Activated naive CD4-positive, alpha-beta T cell treated with anti-CD3 and anti-CD28 coated beads, Interleukin-2, amount 10 ng/mL, durations not matched to agents 7 days and 5 days (primary cell): ENCODE measurements around the gene HPCAL1.

Experiments used
- CTCF ChIA-PET: fragments of 350-600 bp; sonication (Branson Sonifier 250); formaldehyde crosslinking; loops from one replicate; lab custom pipeline; 2021; ENCODE audit warnings: antibody characterized with exemption; lab: Charles Lee
- DNase-seq: peaks from one replicate; pipeline ENCODE4 v3.0.0-alpha.2; 2020
- H3K27ac Mint-ChIP-seq: one replicate; pipeline ENCODE4 v1.8.0; 2021; ENCODE audit warnings: mild to moderate bottlenecking, moderate library complexity, mixed read lengths
- H3K27me3 Mint-ChIP-seq: one replicate; pipeline ENCODE4 v1.8.0; 2021; ENCODE audit warnings: mild to moderate bottlenecking, mixed read lengths
- H3K36me3 Mint-ChIP-seq: one replicate; pipeline ENCODE4 v1.8.0; 2021; ENCODE audit warnings: mixed read lengths
- H3K4me1 Mint-ChIP-seq: one replicate; pipeline ENCODE4 v1.8.0; 2021; ENCODE audit warnings: mixed read lengths
- H3K4me3 Mint-ChIP-seq: one replicate; pipeline ENCODE4 v1.8.0; 2021; ENCODE audit warnings: mild to moderate bottlenecking, moderate library complexity, mixed read lengths
- H3K9me3 Mint-ChIP-seq: one replicate; pipeline ENCODE4 v1.8.0; 2021; ENCODE audit warnings: mixed read lengths

Gene HPCAL1

GRCh38 chr2:10372862-10373240 is 70.1 kb downstream of the HPCAL1 start:
- CTCF ChIA-PET = no interaction called here
- DNase-seq = no peak
- H3K36me3 Mint-ChIP-seq = peaks cover 10% of the 10 kb centered on the region
- H3K4me1 Mint-ChIP-seq = peaks cover 35% of the 10 kb centered on the region
- H3K4me3 Mint-ChIP-seq = no peak overlapping the region
- H3K27ac Mint-ChIP-seq = no peak overlapping the region
- no peaks in the 10 kb centered on the region for H3K27me3 Mint-ChIP-seq
- no peaks in the 10 kb centered on the region for H3K9me3 Mint-ChIP-seq

GRCh38 chr2:10373931-10374330 is 71.2 kb downstream of the HPCAL1 start:
- H3K36me3 Mint-ChIP-seq = peaks cover 13% of the 10 kb centered on the region
- CTCF ChIA-PET = no interaction called here
- H3K27ac Mint-ChIP-seq = no peak overlapping the region
- no peak for DNase-seq
- H3K9me3 Mint-ChIP-seq = no peaks in the 10 kb centered on the region
- peaks cover 46% of the 10 kb centered on the region for H3K4me1 Mint-ChIP-seq
- no peak overlapping the region for H3K4me3 Mint-ChIP-seq
- no peaks in the 10 kb centered on the region for H3K27me3 Mint-ChIP-seq

GRCh38 chr2:10374362-10374943 is 71.7 kb downstream of the HPCAL1 start:
- no peak for DNase-seq
- Mint-ChIP-seq H3K36me3 (peaks cover 13% of the 10 kb centered on the region), H3K4me1 (peaks cover 51% of the 10 kb centered on the region), H3K27me3 (no peaks in the 10 kb centered on the region), H3K27ac (peak overlapping the region; percentile 45), H3K9me3 (no peaks in the 10 kb centered on the region), H3K4me3 (no peak overlapping the region)
- CTCF ChIA-PET = no interaction called here

GRCh38 chr2:10375570-10376281 is 73.0 kb downstream of the HPCAL1 start:
- no peak overlapping the region for H3K4me3 Mint-ChIP-seq
- DNase-seq = no peak
- H3K27ac Mint-ChIP-seq = no peak overlapping the region
- H3K4me1 Mint-ChIP-seq = peaks cover 64% of the 10 kb centered on the region
- H3K9me3 Mint-ChIP-seq = no peaks in the 10 kb centered on the region
- CTCF ChIA-PET = no interaction called here
- peaks cover 13% of the 10 kb centered on the region for H3K36me3 Mint-ChIP-seq
- H3K27me3 Mint-ChIP-seq = no peaks in the 10 kb centered on the region

DNA sequence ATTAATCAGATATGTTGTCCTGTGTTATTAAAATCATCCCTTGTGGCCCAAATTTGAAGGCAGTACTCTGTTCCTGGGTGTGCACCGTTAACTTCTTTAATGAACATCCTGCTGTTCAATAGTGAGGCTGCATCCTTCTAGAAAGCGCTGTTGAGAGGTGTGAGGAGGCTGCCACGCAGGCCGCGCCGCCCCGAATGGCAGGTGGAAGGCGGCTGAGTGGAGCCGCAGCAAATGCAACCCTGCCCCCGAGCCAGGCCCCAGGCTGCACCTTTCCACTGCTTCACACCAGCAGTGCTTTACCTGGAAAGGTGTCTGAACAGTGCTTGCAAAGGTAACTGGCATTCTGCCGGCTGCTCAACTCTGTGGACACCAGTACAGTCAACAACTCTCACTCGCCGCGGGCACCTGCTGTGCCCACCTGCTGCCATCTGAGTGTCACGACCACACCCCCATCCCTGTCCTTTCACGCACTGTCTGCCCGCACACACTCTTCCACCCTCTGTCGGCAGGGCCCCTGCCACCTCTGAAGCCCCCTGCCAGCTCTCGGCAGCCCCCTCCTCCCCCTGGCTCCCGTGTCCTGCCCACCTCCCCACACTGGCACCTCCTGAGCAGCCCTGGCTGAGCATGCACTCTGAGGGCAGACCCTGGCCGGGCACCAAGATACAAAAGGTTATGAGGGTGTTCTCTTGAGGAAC is 74.5 kb downstream of the HPCAL1 start:
- Mint-ChIP-seq H3K4me3 (no peak overlapping the region), H3K36me3 (peaks cover 17% of the 10 kb centered on the region), H3K4me1 (peaks cover 78% of the 10 kb centered on the region), H3K27ac (no peak overlapping the region), H3K9me3 (no peaks in the 10 kb centered on the region), H3K27me3 (no peaks in the 10 kb centered on the region)
- DNase-seq = no peak
- CTCF ChIA-PET = no interaction called here

DNA sequence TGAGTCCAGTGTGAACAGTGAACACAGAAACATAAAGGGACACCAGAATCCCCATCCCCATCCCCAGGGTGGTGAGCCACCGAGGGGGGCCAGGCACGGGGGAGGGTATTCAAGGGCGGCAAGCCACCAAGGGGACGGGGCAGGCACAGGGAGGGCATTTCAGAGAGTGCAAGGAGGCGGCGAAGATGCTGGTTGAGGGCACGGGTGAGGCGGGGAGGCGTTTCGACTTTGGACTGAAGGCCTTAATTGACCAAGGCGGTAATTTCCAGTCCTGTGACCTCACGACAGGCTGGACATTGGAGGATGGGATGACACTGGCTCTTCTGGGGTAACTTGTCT is 75.0 kb downstream of the HPCAL1 start:
- H3K27me3 Mint-ChIP-seq = no peaks in the 10 kb centered on the region
- H3K9me3 Mint-ChIP-seq = no peaks in the 10 kb centered on the region

DNA sequence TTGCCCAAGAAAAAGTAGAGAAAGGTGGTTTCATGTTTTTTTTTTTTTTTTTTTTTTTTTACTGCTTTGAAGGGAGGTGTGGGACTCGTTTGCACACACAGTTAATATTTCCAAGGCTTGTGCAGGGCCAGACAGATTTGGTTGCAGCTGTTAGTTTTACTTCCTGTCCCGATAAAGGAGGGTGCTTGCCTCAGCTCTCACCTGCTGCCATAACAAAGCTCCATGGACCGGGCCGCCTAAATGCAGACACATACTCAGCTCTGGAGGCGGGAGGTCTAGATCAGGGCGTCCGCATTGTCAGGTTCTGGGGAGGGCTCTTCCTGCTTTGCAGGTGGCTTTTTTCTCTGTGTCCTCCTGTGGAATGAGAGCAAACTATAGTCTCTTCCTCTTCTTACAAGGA is 75.5 kb downstream of the HPCAL1 start:
- CTCF ChIA-PET = interaction anchor here (0.7 to 3.4 kb wide), 5 partner anchors 10 to 253 kb away, joined by 3 to 16 read pairs (median 4); no protein-coding TSS in a partner anchor
- Mint-ChIP-seq H3K27me3 (no peaks in the 10 kb centered on the region), H3K9me3 (no peaks in the 10 kb centered on the region), H3K4me3 (no peak overlapping the region), H3K4me1 (peaks cover 87% of the 10 kb centered on the region), H3K27ac (peak overlapping the region; percentile 47), H3K36me3 (peaks cover 17% of the 10 kb centered on the region)
- peak; percentile 60 for DNase-seq

More for the DNA sequence above, 75.0 kb downstream of the HPCAL1 start:
- Mint-ChIP-seq H3K27ac (no peak overlapping the region), H3K4me1 (peaks cover 82% of the 10 kb centered on the region), H3K4me3 (no peak overlapping the region), H3K36me3 (peaks cover 17% of the 10 kb centered on the region)
- DNase-seq = no peak
- CTCF ChIA-PET = interaction anchor here (0.9 to 3.4 kb wide), 3 partner anchors 31 to 74 kb away, joined by 3 to 16 read pairs (median 4); no protein-coding TSS in a partner anchor

DNA sequence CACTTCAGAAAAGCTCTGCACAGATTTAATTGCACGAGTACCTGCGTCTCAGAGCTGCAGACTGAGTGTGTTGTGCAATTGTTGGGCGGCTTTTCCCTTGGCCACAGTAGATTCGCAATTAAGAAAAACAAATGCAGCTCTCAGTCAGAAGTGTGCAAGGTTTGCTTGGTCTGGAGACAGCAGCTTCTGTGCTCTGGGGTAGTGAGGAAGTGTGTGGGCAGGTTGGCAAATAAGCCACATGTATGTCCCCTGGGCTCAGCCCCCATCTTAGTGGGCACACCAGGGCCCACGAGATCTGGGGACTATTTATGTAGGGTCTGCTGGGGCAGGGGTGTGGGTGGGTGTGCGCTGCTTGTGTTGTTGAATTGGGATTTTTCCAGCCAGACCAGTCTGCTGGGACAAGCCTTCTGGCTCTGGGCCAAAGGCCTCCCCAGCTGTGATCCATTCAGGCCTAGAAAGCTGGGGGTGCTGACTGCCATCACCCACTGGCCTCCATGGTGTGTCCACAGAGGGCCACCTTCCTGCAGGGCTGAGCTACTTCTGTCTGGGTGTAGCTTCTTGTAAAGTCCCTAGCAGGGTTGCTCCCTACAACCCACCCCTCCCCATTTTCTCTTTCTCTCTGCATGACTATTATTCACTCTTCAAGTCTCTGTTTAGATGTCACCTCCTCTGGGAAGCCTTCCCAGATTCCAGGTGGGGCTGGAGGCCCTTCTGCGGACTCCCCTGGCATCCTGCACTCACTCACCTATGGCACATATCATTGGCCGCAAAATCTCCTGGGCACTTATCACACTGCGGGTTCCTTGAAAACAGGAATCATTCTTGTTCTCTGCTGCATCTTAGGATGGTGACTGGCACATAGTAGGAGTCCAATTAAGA is 77.6 kb downstream of the HPCAL1 start:
- Mint-ChIP-seq H3K4me3 (no peak overlapping the region), H3K27ac (peak overlapping the region; percentile 4), H3K4me1 (peaks cover 89% of the 10 kb centered on the region), H3K36me3 (peaks cover 13% of the 10 kb centered on the region), H3K9me3 (no peaks in the 10 kb centered on the region), H3K27me3 (no peaks in the 10 kb centered on the region)
- no peak for DNase-seq
- CTCF ChIA-PET = interaction anchor here (0.6 to 3.4 kb wide), 3 partner anchors 28 to 79 kb away, joined by 3 to 16 read pairs (median 3); no protein-coding TSS in a partner anchor

DNA sequence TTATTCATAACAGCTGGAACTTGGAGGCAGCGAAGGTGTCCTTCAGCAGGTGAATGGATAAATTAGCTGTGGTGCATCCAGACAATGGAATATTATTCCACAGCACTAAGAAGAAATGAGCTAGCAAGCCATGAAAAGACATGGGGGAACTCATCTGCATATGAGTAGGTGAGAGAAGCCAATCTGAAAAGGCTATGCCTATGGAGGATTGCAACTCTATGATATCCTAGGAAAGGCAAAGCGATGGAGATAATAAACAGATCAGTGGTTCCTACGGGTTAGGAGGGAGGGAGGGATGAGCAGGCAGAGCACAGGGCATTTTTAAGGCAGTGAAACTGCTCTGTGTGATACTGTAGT is 79.3 kb downstream of the HPCAL1 start:
- H3K4me1 Mint-ChIP-seq = peaks cover 89% of the 10 kb centered on the region

GRCh38 chr2:10382354-10383061 is 79.8 kb downstream of the HPCAL1 start:
- H3K36me3 Mint-ChIP-seq = peaks cover 7% of the 10 kb centered on the region
- CTCF ChIA-PET = interaction anchor here (1.1 to 2.4 kb wide), 4 partner anchors 9 to 111 kb away, joined by 3 to 26 read pairs (median 4); no protein-coding TSS in a partner anchor
- peak; percentile 69 for DNase-seq
- peak overlapping the region; percentile 86 for H3K27ac Mint-ChIP-seq
- H3K4me1 Mint-ChIP-seq = peaks cover 86% of the 10 kb centered on the region
- H3K4me3 Mint-ChIP-seq = peak overlapping the region; percentile 56
- H3K27me3 Mint-ChIP-seq = no peaks in the 10 kb centered on the region
- no peaks in the 10 kb centered on the region for H3K9me3 Mint-ChIP-seq

More for the DNA sequence above, 79.3 kb downstream of the HPCAL1 start:
- CTCF ChIA-PET = interaction anchor here (1.4 to 2.4 kb wide), 3 partner anchors 10 to 50 kb away, joined by 3 to 26 read pairs (median 4); no protein-coding TSS in a partner anchor
- Mint-ChIP-seq H3K36me3 (peaks cover 7% of the 10 kb centered on the region), H3K4me3 (peak overlapping the region; percentile 32), H3K27me3 (no peaks in the 10 kb centered on the region), H3K27ac (peak overlapping the region; percentile 86), H3K9me3 (no peaks in the 10 kb centered on the region)
- no peak for DNase-seq

DNA sequence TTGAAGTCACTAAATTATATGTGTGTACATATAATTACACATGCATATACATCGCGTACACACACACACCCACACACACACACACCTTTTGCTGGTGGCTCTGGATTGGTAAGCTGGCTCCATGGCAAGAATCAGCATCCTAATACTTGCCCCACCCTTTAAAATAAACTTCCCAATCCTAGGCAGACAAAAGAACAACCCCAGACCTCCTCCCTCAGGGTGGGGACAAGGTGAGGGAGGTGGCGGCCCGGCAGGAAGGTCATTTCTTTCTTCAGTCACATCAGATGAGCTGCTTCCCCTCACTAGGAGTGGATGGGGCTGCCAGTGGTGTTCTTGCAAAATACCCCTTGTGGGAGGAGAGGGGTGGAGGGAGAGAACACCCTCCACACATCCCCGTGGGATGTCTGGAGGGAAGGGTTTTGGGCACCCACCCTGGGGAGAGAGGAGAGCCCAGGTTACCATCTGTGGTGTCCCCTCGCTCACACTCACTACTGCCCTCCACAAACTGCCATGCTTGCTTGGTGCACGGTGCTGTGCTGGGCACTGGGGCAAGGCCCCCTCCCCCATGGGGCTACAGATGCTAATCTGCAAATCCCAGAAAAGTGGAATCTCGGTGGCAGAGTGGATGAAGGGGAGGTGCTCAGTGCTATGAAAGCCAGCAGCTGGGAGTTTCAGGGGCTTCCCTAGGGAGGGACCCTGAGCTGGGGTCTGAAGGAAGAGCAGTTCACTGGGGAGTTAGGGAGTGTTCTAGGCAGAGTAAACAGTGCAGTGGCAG is 81.4 kb downstream of the HPCAL1 start:
- CTCF ChIA-PET = interaction anchor here (2.4 kb wide), 1 partner anchor 24 kb away, joined by 26 read pairs; no protein-coding TSS in a partner anchor
- DNase-seq = no peak
- Mint-ChIP-seq H3K36me3 (peaks cover 4% of the 10 kb centered on the region), H3K4me3 (no peak overlapping the region), H3K4me1 (peaks cover 80% of the 10 kb centered on the region), H3K27ac (no peak overlapping the region), H3K27me3 (no peaks in the 10 kb centered on the region), H3K9me3 (no peaks in the 10 kb centered on the region)

- CTCF ChIA-PET = no interaction called here
- Mint-ChIP-seq H3K9me3 (no peaks in the 10 kb centered on the region), H3K27ac (no peak overlapping the region), H3K36me3 (peaks cover 4% of the 10 kb centered on the region), H3K4me1 (peaks cover 69% of the 10 kb centered on the region), H3K27me3 (no peaks in the 10 kb centered on the region), H3K4me3 (no peak overlapping the region)
- DNase-seq = no peak
These were observed 82.8 kb downstream of the HPCAL1 start for GRCh38 chr2:10385501-10385900.
